Uterus (tissue), 4 donors: Measurements from ENCODE around the gene BRIX1. TPM values are rescaled to one million over a fixed set of nuclear protein-coding genes. Genes with fewer than 3 reads are reported as not detected.

Experiments
- DNase-seq, 2 donors: peaks; one replicate each; pipeline ENCODE4 v3.0.0-alpha.2; 2019 to 2020
- H3K27ac ChIP-seq, 2 donors: fragments of 200-600 bp; sonication (generic); 1 replicate in 1 of 2; 2 replicates in 1 of 2; pipeline ENCODE4 v1.5.1; 2016 to 2018
- H3K27me3 ChIP-seq, 2 donors: fragments of 200-600 bp; sonication (generic); one replicate each; pipeline ENCODE4 v1.5.1; 2018 to 2019; ENCODE audit warnings: control low read depth in 1 of 2
- H3K36me3 ChIP-seq, 2 donors: fragments of 200-600 bp; sonication (generic); one replicate each; pipeline ENCODE4 v1.5.1; 2019; ENCODE audit warnings: control low read depth in 1 of 2
- H3K4me1 ChIP-seq, 2 donors: fragments of 200-600 bp; sonication (generic); one replicate each; pipeline ENCODE4 v1.5.1; 2018 to 2019; ENCODE audit warnings: control low read depth in 1 of 2
- H3K4me3 ChIP-seq, 2 donors: fragments of 200-600 bp; sonication (generic); 1 replicate in 1 of 2; 2 replicates in 1 of 2; pipeline ENCODE4 v1.5.1; 2018 to 2019; ENCODE audit warnings: mild to moderate bottlenecking in 1 of 2
- H3K9me3 ChIP-seq, 2 donors: fragments of 200-600 bp; sonication (generic); one replicate each; pipeline ENCODE4 v1.5.1; 2019; ENCODE audit warnings: control low read depth in 1 of 2
- POLR2A ChIP-seq, 2 donors: fragments of 450-650 bp; IDR thresholded peaks; one replicate each; pipeline ENCODE4 v1.6.1; 2016; ENCODE audit warnings: antibody characterized with exemption in 2 of 2, mild to moderate bottlenecking in 1 of 2, moderate library complexity in 1 of 2
- intact Hi-C: fragments of 100-400 bp; cut with DNase I; formaldehyde crosslinking; loops from one replicate; pipeline ENCODE4 v1.15.1; 2023; ENCODE audit warnings: low total_unique reads
- total RNA-seq, 4 donors: library from RNA; depleted of rRNA in 3 of 4; stranded (reverse); fragments of >200 nt in 3 of 4; gene quantifications; one replicate each; pipeline versions ENCODE4 v1.1.0 to v1.2.4, GENCODE V29; 2014 to 2023
- TF ChIP-seq, protein P1 (sequence below), 4 experiments: fragments of 200-600 bp in 2 of 4; fragments of 450-650 bp in 2 of 4; sonication (generic) in 2 of 4; IDR thresholded peaks; one replicate each; pipeline ENCODE4 v1.5.1; 2016 to 2019; ENCODE audit warnings: antibody characterized with exemption in 4 of 4, mild to moderate bottlenecking in 2 of 4, moderate library complexity in 1 of 4
- donor health status: DM: yes; HTN: yes; CAD: no.

Gene BRIX1
- total RNA-seq, 4 donors from 2014 or later: 6.4 to 46.0 (median 28.6) TPM

DNA sequence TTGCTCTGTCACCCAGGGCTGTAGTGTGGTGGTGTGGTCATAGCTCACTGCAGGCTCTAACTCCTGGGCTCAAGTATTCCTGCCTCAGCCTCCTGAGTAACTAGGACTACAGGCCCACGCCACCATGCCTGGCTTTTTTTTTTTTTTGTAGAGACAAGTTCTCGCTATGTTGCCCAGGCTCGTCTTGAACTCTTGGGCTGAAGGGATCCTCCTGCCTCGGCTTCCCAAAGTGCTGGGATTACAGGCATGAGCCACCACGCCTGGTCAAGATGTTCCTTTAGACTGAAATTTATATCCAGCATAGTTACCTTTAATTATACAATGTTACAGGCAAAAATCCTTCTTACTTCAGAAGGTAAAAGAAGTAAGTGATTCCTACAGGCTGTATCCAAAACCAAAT, 12.3 kb downstream of the BRIX1 start:
- TF ChIP-seq POLR2A (IDR thresholded peaks at IDR 0.05): no peak
- TF ChIP-seq, protein P1, sequence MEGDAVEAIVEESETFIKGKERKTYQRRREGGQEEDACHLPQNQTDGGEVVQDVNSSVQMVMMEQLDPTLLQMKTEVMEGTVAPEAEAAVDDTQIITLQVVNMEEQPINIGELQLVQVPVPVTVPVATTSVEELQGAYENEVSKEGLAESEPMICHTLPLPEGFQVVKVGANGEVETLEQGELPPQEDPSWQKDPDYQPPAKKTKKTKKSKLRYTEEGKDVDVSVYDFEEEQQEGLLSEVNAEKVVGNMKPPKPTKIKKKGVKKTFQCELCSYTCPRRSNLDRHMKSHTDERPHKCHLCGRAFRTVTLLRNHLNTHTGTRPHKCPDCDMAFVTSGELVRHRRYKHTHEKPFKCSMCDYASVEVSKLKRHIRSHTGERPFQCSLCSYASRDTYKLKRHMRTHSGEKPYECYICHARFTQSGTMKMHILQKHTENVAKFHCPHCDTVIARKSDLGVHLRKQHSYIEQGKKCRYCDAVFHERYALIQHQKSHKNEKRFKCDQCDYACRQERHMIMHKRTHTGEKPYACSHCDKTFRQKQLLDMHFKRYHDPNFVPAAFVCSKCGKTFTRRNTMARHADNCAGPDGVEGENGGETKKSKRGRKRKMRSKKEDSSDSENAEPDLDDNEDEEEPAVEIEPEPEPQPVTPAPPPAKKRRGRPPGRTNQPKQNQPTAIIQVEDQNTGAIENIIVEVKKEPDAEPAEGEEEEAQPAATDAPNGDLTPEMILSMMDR (IDR thresholded peaks at IDR 0.05): no peak
- Histone ChIP-seq H3K36me3 (no peaks in the 10 kb centered on the region), H3K27ac (no peak overlapping the region), H3K27me3 (no peaks in the 10 kb centered on the region), H3K4me1 (peaks cover 0 to 7% of the 10 kb centered on the region in 2 donors), H3K4me3 (no peak overlapping the region), H3K9me3 (no peaks in the 10 kb centered on the region)
- no peak for DNase-seq
- intact Hi-C loops: no loop called here

DNA sequence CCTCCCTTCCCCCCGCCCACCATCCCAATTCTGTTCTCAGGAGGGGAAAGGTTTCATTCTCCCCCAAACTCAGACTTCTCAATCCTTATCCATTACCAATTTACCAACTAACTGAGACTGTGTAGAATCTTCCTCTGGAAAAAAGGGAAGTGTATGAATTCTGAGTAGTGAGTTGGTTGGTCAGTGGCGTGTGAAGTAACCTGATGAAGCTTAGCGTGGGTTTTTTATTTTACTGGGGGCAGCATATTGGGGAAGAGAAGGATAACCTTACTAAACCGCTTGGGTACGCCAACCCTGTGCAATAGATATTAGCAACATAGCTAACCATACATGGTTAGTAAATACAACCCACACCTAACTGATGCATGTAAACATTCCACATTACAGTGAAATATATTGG, 12.8 kb downstream of the BRIX1 start:
- peak overlapping the region in 1 of 2 donors; percentile 89 for H3K27ac ChIP-seq
- TF ChIP-seq POLR2A (IDR thresholded peaks at IDR 0.05): no peak
- TF ChIP-seq, protein P1 (IDR thresholded peaks at IDR 0.05): no peak
- no peak for DNase-seq
- no peak overlapping the region for H3K4me3 ChIP-seq
- H3K4me1 ChIP-seq: peaks cover 0 to 7% of the 10 kb centered on the region in 2 donors
- no peaks in the 10 kb centered on the region for H3K9me3 ChIP-seq
- intact Hi-C loops: no loop called here
- no peaks in the 10 kb centered on the region for H3K36me3 ChIP-seq
- H3K27me3 ChIP-seq: no peaks in the 10 kb centered on the region

DNA sequence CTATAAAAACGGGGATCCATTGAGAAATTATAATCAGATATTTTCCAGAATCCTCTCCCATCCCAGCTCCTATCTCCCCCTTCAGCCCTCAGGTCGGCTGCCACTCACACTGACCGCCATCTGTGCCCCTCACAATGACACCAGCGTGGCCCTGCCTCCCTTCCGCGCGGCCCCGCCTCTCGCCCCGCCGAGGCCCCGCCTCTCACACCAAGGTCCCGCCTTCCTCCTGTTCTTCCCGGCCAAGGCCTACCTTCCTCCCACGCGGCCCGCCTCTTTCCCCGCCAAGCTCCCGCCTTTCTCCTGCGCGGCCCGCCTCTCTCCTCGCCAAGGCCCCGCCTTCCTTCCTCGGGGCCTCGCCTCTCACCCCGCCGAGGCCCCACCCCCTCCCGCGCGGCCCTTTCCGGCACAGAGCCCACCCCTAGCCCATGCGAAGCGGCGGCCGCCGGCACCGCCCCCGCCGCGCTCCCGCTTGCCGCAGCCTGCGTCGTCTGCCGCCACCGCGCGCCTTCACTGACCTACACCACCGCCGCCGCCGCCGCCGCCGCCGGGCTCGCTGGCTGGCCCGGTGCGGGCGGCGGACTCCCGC, 13.7 kb downstream of the BRIX1 start, which contains the start of gene DNAJC21:
Gene DNAJC21, plus strand, starts transcription at position 426 of the 586 bp plus-strand sequence. CDS start 261 bp downstream, outside the sequence.
- H3K9me3 ChIP-seq: no peaks in the 10 kb centered on the region
- H3K27ac ChIP-seq: peak within 1 kb of the TSS; percentile 89 to 91
- no peaks in the 10 kb centered on the region for H3K36me3 ChIP-seq
- TF ChIP-seq, protein P1 (IDR thresholded peaks at IDR 0.05): no peak
- TF ChIP-seq POLR2A (IDR thresholded peaks at IDR 0.05): peak; percentile 23 to 34
- DNase-seq: peak; percentile 98 to 99
- no peaks in the 10 kb centered on the region for H3K4me1 ChIP-seq
- H3K27me3 ChIP-seq: no peaks in the 10 kb centered on the region
- peak within 1 kb of the TSS; percentile 71 to 95 for H3K4me3 ChIP-seq
- intact Hi-C loops: no loop called here

DNA sequence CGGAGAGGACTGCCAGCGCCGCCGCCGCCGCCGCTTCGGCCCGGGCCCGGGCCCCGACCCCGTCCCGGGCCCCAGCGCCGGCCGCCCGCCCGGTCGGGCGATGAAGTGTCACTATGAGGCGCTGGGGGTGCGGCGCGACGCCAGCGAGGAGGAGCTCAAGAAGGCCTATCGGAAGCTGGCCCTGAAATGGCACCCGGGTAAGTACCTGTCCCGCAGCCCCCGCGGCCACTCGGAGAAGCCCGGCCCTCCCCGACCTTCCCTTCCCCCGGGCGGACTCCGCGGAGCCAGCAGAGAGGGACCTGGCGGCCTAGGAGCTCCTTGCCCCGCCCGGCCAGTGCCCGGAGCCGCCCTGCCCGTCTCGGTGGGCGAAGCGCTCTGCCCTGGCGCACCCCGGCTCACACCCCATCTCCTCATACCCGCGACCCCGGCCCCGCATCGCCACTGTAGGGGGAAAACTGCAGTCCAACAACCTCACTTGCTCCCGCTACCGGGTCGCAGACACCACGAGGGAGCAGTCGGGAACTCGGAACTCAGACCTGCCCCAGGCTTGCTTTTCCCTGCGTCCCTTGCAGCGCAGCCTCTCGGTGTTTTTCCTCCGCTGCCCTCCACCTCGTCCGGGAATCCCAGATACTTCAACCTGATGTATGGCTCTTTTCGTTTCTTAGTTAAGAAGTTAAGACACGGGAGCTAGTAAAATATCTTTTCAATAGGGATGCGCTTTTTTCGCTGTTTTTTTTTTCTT, 14.4 kb downstream of the BRIX1 start:
- DNase-seq: peak; percentile 77 to 85
- Histone ChIP-seq H3K4me1 (no peaks in the 10 kb centered on the region), H3K9me3 (no peaks in the 10 kb centered on the region), H3K36me3 (no peaks in the 10 kb centered on the region), H3K27me3 (no peaks in the 10 kb centered on the region), H3K27ac (peak overlapping the region; percentile 89 to 91), H3K4me3 (peak overlapping the region; percentile 71 to 95)
- intact Hi-C loops: no loop called here
- TF ChIP-seq, protein P1 (IDR thresholded peaks at IDR 0.05): no peak
- peak in 1 of 2 donors; percentile 40 for TF ChIP-seq POLR2A (IDR thresholded peaks at IDR 0.05)

DNA sequence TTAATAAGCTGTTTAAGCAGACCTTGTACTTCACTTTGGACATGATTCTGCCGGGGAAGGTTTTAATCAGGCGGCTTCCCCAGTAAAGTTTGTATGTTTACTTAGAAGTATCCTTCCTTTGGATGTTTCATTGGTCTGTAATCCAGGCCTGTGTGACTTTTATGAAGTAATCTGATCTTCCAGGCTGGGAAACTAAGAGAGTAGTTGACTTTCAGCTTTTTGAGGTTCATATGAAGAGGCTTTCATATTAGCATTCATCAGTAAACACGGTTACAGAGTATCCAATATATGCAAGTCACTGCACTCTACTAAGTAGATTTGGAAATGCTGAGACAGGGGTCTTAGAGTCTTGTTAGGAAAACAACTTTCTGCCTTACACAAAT, 14.9 kb downstream of the BRIX1 start:
- Histone ChIP-seq H3K36me3 (no peaks in the 10 kb centered on the region), H3K4me3 (peak overlapping the region; percentile 71 to 95), H3K27me3 (no peaks in the 10 kb centered on the region), H3K4me1 (no peaks in the 10 kb centered on the region), H3K27ac (peak overlapping the region; percentile 89 to 91), H3K9me3 (no peaks in the 10 kb centered on the region)
- TF ChIP-seq POLR2A (IDR thresholded peaks at IDR 0.05): no peak
- TF ChIP-seq, protein P1 (IDR thresholded peaks at IDR 0.05): no peak
- no peak for DNase-seq
- intact Hi-C loops: no loop called here
